ENCODE data around the gene C1S. TPM values are rescaled to one million over a fixed set of nuclear protein-coding genes. Genes with fewer than 3 reads are reported as not detected.

Gene C1S
- total RNA-seq, 6 experiments from 2014 or later, result 993 to 2,993 (median 1,796) TPM

GRCh38 chr12:7108796-7109571, 48.5 kb downstream of the C1S start, which contains the start of gene C1RL:
C1RL (minus strand) TSS chr12:7109214; CDS start chr12:7109180, 34 bp downstream.
- intact Hi-C loops (cut with DNase I), result no loop called here
- DNase-seq (peak; percentile 87 to 95 (median 93)), ATAC-seq (peak; percentile 74 to 83 (median 78))
- H3K36me3 ChIP-seq, result peaks cover 0 to 14% (median 0%) of the 10 kb centered on the region in 4 donors
- H3K4me1 ChIP-seq, result peaks cover 0 to 53% (median 26%) of the 10 kb centered on the region in 4 donors
- no peaks in the 10 kb centered on the region for H3K9me3 ChIP-seq
- H3K27ac ChIP-seq, result peak within 1 kb of the TSS; percentile 88 to 91 (median 89)
- WGBS (ENCODE audit: insufficient coverage, low coverage, low lambda C conversion rate, missing lambda C conversion rate), result 2% methylated on average over 21 of the region's 23 CpGs
- peak within 1 kb of the TSS; percentile 69 to 89 (median 74) for H3K4me3 ChIP-seq
- TF ChIP-seq POLR2A (IDR thresholded peaks at IDR 0.05) (peak; percentile 17), CTCF (IDR thresholded peaks at IDR 0.05) (peak; percentile 98 to 99 (median 98))
- no peaks in the 10 kb centered on the region for H3K27me3 ChIP-seq

GRCh38 chr12:7109572-7109920, 49.0 kb downstream of the C1S start:
- H3K9me3 ChIP-seq, result no peaks in the 10 kb centered on the region
- peak overlapping the region; percentile 69 to 89 (median 74) for H3K4me3 ChIP-seq
- no peaks in the 10 kb centered on the region for H3K27me3 ChIP-seq
- no peak for ATAC-seq
- WGBS (ENCODE audit: insufficient coverage, low coverage, low lambda C conversion rate, missing lambda C conversion rate), result 33% methylated on average over 4 of the region's 5 CpGs
- intact Hi-C loops (cut with DNase I), result no loop called here
- H3K4me1 ChIP-seq, result peaks cover 0 to 51% (median 25%) of the 10 kb centered on the region in 4 donors
- TF ChIP-seq CTCF (IDR thresholded peaks at IDR 0.05), result no peak
- no peak for TF ChIP-seq POLR2A (IDR thresholded peaks at IDR 0.05)
- H3K27ac ChIP-seq, result peak overlapping the region; percentile 88 to 91 (median 89)
- no peak for DNase-seq
- peaks cover 0 to 8% (median 0%) of the 10 kb centered on the region in 4 donors for H3K36me3 ChIP-seq

GRCh38 chr12:7110661-7111060, 50.1 kb downstream of the C1S start:
- intact Hi-C loops (cut with DNase I), result no loop called here
- Histone ChIP-seq H3K4me3 (no peak overlapping the region), H3K27me3 (no peaks in the 10 kb centered on the region), H3K4me1 (peaks cover 0 to 43% (median 20%) of the 10 kb centered on the region in 4 donors), H3K36me3 (peaks cover 0 to 6% (median 0%) of the 10 kb centered on the region in 4 donors), H3K9me3 (no peaks in the 10 kb centered on the region), H3K27ac (no peak overlapping the region)
- WGBS (ENCODE audit: insufficient coverage, low coverage, low lambda C conversion rate, missing lambda C conversion rate), result 43% methylated on average over 2 of the region's 5 CpGs
- no peak for DNase-seq
- ATAC-seq, result no peak
- TF ChIP-seq CTCF (IDR thresholded peaks at IDR 0.05), result no peak
- no peak for TF ChIP-seq POLR2A (IDR thresholded peaks at IDR 0.05)

GRCh38 chr12:7112041-7112440, 51.5 kb downstream of the C1S start:
- WGBS (ENCODE audit: insufficient coverage, low coverage, low lambda C conversion rate, missing lambda C conversion rate), result 77% methylated on average over 4 of the region's 4 CpGs
- peaks cover 0 to 35% (median 17%) of the 10 kb centered on the region in 4 donors for H3K4me1 ChIP-seq
- H3K27ac ChIP-seq, result peak overlapping the region in 1 of 3 donors; percentile 43
- H3K4me3 ChIP-seq, result no peak overlapping the region
- ATAC-seq (no peak), DNase-seq (peak in 1 of 3 donors; percentile 37)
- no peak for TF ChIP-seq CTCF (IDR thresholded peaks at IDR 0.05)
- TF ChIP-seq POLR2A (IDR thresholded peaks at IDR 0.05), result no peak
- no peaks in the 10 kb centered on the region for H3K27me3 ChIP-seq
- H3K9me3 ChIP-seq, result no peaks in the 10 kb centered on the region
- intact Hi-C loops (cut with DNase I), result no loop called here
- H3K36me3 ChIP-seq, result peaks cover 0 to 6% (median under 1%) of the 10 kb centered on the region in 4 donors
